Hepatocyte (in vitro differentiated cells): ENCODE results near the gene BNIPL. TPM values are rescaled to one million over a fixed set of nuclear protein-coding genes. Genes with fewer than 3 reads are reported as not detected.

Experiments
- DNase-seq: peaks from one replicate; pipeline ENCODE4 v3.0.0-alpha.2; 2016; ENCODE audit warnings: low spot score
- H2AFZ ChIP-seq: fragments of 200-600 bp; sonication (generic); 2 replicates; pipeline ENCODE4 v1.6.0; 2016; ENCODE audit warnings: antibody characterized with exemption, mild to moderate bottlenecking
- H3K27ac ChIP-seq: fragments of 200-600 bp; sonication (generic); 2 replicates; pipeline ENCODE4 v1.5.1; 2016; ENCODE audit warnings: mild to moderate bottlenecking
- H3K27me3 ChIP-seq: fragments of 200-600 bp; sonication (generic); 2 replicates; pipeline ENCODE4 v1.6.1; 2016
- H3K36me3 ChIP-seq: fragments of 200-600 bp; sonication (generic); replicated peaks from 2 replicates; pipeline ENCODE4 v1.5.1; 2016; ENCODE audit warnings: low read depth; ENCODE audit not compliant: insufficient read depth
- H3K4me1 ChIP-seq: fragments of 200-600 bp; sonication (generic); 2 replicates; pipeline ENCODE4 v1.5.1; 2016; ENCODE audit warnings: mild to moderate bottlenecking, moderate library complexity; ENCODE audit not compliant: insufficient read depth
- H3K4me2 ChIP-seq: fragments of 200-600 bp; sonication (generic); 2 replicates; pipeline ENCODE4 v1.6.0; 2016
- H3K4me3 ChIP-seq: fragments of 200-600 bp; sonication (generic); 2 replicates; pipeline ENCODE4 v1.5.1; 2016; ENCODE audit warnings: mild to moderate bottlenecking
- H3K79me2 ChIP-seq: fragments of 200-600 bp; sonication (generic); 2 replicates; pipeline ENCODE4 v1.6.0; 2017; ENCODE audit warnings: mild to moderate bottlenecking
- H3K9me2 ChIP-seq: fragments of 200-600 bp; sonication (generic); replicated peaks from 2 replicates; pipeline ENCODE4 v1.6.0; 2017; ENCODE audit warnings: mild to moderate bottlenecking; ENCODE audit not compliant: insufficient read depth
- H3K9me3 ChIP-seq: fragments of 200-600 bp; sonication (generic); 2 replicates; pipeline ENCODE4 v1.5.1; 2016; ENCODE audit warnings: low read depth, mild to moderate bottlenecking
- H4K20me1 ChIP-seq: fragments of 200-600 bp; sonication (generic); 2 replicates; pipeline ENCODE4 v1.6.0; 2016; ENCODE audit warnings: mild to moderate bottlenecking; ENCODE audit not compliant: insufficient read depth, poor library complexity, severe bottlenecking
- CTCF ChIP-seq: fragments of 200-600 bp; sonication (generic); IDR thresholded peaks from 2 replicates; pipeline ENCODE4 v1.5.1; 2016; ENCODE audit warnings: antibody characterized with exemption, mild to moderate bottlenecking; ENCODE audit not compliant: poor library complexity
- EZH2 ChIP-seq: fragments of 200-600 bp; sonication (generic); IDR thresholded peaks from 2 replicates; pipeline ENCODE4 v1.6.1; 2016; ENCODE audit warnings: antibody characterized with exemption, mild to moderate bottlenecking, borderline replicate concordance
- EZH2phosphoT487 ChIP-seq: fragments of 200-600 bp; sonication (generic); IDR thresholded peaks from one replicate; pipeline ENCODE4 v1.6.1; 2018; ENCODE audit warnings: antibody characterized with exemption, mild to moderate bottlenecking, low read depth, moderate library complexity; ENCODE audit not compliant: unreplicated experiment, severe bottlenecking
- WGBS: methylation state at CpG from one replicate; pipeline ENCODE4 v1.1.6; 2016; ENCODE audit warnings: low lambda C conversion rate; ENCODE audit errors: missing lambda C conversion rate; 5-methylcytosine and 5-hydroxymethylcytosine counted together
- polyA plus RNA-seq: library from polyadenylated mRNA; unstranded; fragments of >200 nt; fragmentation: Nextera tagmentation; extraction: Ambion mirVana; gene quantifications from 2 replicates; pipeline ENCODE4 v1.2.1, GENCODE V29; 2016
- total RNA-seq: library from RNA; depleted of rRNA; stranded (reverse); fragments of >200 nt; gene quantifications from 2 replicates; pipeline ENCODE4 v1.2.3, GENCODE V29; 2014

BNIPL gene
- total and polyA plus RNA-seq, 2 experiments from 2014 or later: 1.1 to 3.8 TPM

GRCh38 chr1:151050051-151050688 lies 13.8 kb downstream of the BNIPL start:
- H3K27me3 ChIP-seq: no peaks in the 10 kb centered on the region
- DNase-seq: no peak
- H3K4me3 ChIP-seq: no peak overlapping the region
- no peaks in the 10 kb centered on the region for H3K9me2 ChIP-seq
- H3K36me3 ChIP-seq: no peaks in the 10 kb centered on the region
- no peak overlapping the region for H2AFZ ChIP-seq
- TF ChIP-seq CTCF (no peak), EZH2phosphoT487 (no peak), EZH2 (no peak)
- peaks cover 6% of the 10 kb centered on the region for H3K4me1 ChIP-seq
- no peaks in the 10 kb centered on the region for H4K20me1 ChIP-seq
- no peaks in the 10 kb centered on the region for H3K9me3 ChIP-seq
- no peak overlapping the region for H3K27ac ChIP-seq
- peak overlapping the region; percentile 97 for H3K4me2 ChIP-seq
- peaks cover 25% of the 10 kb centered on the region for H3K79me2 ChIP-seq
- WGBS: 96% methylated on average over 2 of the region's 2 CpGs

- Histone ChIP-seq H3K4me3 (no peak overlapping the region), H3K4me2 (no peak overlapping the region), H3K9me3 (no peaks in the 10 kb centered on the region), H4K20me1 (peaks cover 7% of the 10 kb centered on the region), H3K79me2 (peaks cover 38% of the 10 kb centered on the region), H3K9me2 (no peaks in the 10 kb centered on the region), H3K4me1 (peaks cover 15% of the 10 kb centered on the region), H3K27ac (no peak overlapping the region), H3K36me3 (no peaks in the 10 kb centered on the region), H3K27me3 (no peaks in the 10 kb centered on the region), H2AFZ (no peak overlapping the region)
- WGBS: 67% methylated on average over 2 of the region's 2 CpGs
- TF ChIP-seq EZH2phosphoT487 (no peak), EZH2 (no peak)
- DNase-seq: no peak
Observed at GRCh38 chr1:151051356-151052009, 15.1 kb downstream of the BNIPL start.

DNA sequence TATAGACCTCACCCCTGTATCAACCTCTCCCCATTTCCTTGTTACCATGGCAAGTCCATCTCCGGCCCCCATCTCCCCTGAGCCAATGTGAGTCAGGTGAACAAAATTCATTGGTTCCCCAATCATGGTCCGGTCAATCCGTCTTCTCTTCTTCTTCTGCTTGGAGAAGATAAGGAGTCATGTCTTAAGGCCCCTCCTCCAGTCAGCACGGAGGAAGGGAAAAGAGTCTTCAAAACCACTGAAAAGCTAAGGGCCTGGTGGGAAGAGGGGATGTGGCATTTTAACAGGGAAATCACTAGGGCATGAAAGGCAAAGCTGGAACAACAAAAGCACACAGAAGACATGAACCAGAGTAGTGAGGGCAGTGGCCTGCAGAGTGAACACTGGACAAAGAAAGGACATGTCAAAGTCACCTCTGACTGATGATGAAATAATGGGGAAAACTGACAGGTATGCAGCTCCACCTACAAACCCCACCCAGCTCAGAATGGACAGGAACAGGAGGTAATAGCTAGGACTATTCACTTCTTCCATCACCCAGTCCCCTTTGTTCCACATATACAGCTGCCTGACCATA lies 18.7 kb downstream of the BNIPL start:
- no peak overlapping the region for H2AFZ ChIP-seq
- no peak overlapping the region for H3K4me3 ChIP-seq
- H3K9me3 ChIP-seq: no peaks in the 10 kb centered on the region
- H3K79me2 ChIP-seq: peaks cover 63% of the 10 kb centered on the region
- no peaks in the 10 kb centered on the region for H3K9me2 ChIP-seq
- H3K27me3 ChIP-seq: no peaks in the 10 kb centered on the region
- H3K36me3 ChIP-seq: no peaks in the 10 kb centered on the region
- WGBS: 83% methylated on average over 4 of the region's 4 CpGs
- peak overlapping the region; percentile 96 for H3K4me2 ChIP-seq
- H3K27ac ChIP-seq: peak overlapping the region; percentile 100
- no peak for TF ChIP-seq CTCF
- no peak for TF ChIP-seq EZH2phosphoT487
- no peak for TF ChIP-seq EZH2
- peaks cover 19% of the 10 kb centered on the region for H4K20me1 ChIP-seq
- DNase-seq: no peak
- peaks cover 25% of the 10 kb centered on the region for H3K4me1 ChIP-seq

DNA sequence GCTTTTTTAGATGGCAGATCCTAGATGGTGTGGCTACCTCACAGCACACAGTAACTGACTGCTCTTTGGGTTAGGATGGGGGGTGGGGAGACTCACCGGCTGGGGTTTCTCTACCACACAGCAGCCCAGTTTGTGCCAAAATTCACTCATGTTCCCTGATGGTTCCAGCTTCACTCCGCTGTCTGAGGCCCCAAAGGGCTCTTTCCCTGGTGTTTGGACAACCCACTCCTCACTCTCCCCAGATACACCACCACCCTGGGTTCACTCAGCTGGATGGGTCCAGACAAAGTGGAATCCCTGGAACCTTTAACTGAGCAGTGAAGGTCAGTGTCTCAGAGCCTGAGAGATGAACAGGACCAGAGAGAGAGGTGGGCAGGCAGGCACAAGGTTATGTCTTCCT lies 19.2 kb downstream of the BNIPL start:
- H3K27me3 ChIP-seq: no peaks in the 10 kb centered on the region
- H3K36me3 ChIP-seq: no peaks in the 10 kb centered on the region
- H3K27ac ChIP-seq: peak overlapping the region; percentile 100
- peaks cover 19% of the 10 kb centered on the region for H4K20me1 ChIP-seq
- TF ChIP-seq EZH2 (no peak), CTCF (no peak), EZH2phosphoT487 (no peak)
- WGBS: 47% methylated on average over 2 of the region's 2 CpGs
- DNase-seq: no peak
- no peaks in the 10 kb centered on the region for H3K9me2 ChIP-seq
- H3K4me1 ChIP-seq: peaks cover 25% of the 10 kb centered on the region
- H2AFZ ChIP-seq: no peak overlapping the region
- H3K9me3 ChIP-seq: no peaks in the 10 kb centered on the region
- H3K4me3 ChIP-seq: no peak overlapping the region
- peaks cover 66% of the 10 kb centered on the region for H3K79me2 ChIP-seq
- peak overlapping the region; percentile 96 for H3K4me2 ChIP-seq
